Measurements from ENCODE around the gene PAPOLB. TPM values are rescaled to one million over a fixed set of nuclear protein-coding genes. Genes with fewer than 3 reads are reported as not detected.

The PAPOLB gene
- total and polyA plus RNA-seq, 2 donors: under 0.01 to 0.02 TPM

DNA sequence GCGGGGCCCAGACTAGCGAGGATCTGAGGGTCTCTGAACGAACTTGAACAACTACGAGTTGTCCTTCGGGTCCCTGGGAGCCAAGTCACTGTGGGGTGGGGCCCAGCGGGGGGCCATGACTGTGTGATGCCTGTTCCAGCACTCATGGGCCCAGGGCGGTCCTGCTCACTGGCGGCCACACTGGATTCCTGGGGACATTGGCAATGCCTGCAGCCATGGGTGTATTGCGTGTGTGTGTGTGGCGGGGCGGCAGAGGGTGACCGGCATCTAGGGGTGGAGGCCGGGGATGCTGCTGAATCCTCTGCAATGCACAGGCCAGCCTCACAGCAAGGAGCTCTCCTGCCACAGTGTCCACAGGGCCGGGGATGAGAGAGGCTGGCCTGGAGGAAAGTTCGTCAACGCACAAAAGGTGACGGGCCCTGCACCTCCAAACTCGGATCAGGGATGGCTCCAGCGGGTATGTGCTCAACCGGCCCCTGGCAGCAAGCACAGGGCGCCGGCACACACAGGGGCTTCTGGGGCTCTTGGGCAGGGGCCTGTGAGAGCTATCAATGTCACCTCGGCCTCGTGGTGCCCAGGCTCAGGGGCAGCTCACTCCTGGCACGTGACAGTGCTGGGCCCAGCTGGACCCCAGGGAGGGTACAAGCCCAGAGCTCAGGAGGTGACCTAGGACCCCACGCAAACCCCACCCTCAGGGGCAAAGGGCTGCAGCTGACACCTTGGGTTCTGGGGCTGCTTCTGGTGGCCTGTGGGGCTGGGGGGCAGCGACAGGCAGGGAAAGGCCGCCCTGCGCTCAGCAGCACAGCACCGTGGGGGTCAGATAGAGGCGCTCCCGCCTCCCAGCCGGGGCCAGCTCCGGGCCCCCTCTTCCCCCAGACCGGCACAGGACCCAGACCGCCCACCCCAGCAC is 27.9 kb downstream of the PAPOLB start:
- Histone ChIP-seq H3K4me3 (ENCODE audit: low read length in 2 of 2) (no peak overlapping the region), H3K4me1 (ENCODE audit: control insufficient read depth in 2 of 2, insufficient read depth in 2 of 2, low read length in 2 of 2) (no peaks in the 10 kb centered on the region), H3K9me3 (ENCODE audit: control insufficient read depth in 2 of 2, insufficient read depth in 1 of 2, low read length in 1 of 2) (peaks cover 0 to 5% of the 10 kb centered on the region in 2 donors), H3K27me3 (ENCODE audit: control insufficient read depth in 2 of 2, insufficient read depth in 1 of 2, low read length in 1 of 2) (peaks cover 0 to 12% of the 10 kb centered on the region in 2 donors), H3K27ac (ENCODE audit: low read depth in 1 of 2, low read length in 1 of 2) (no peak overlapping the region), H3K36me3 (ENCODE audit: control insufficient read depth in 2 of 2, insufficient read depth in 2 of 2, low read length in 1 of 2) (no peaks in the 10 kb centered on the region)
- 84% methylated on average over 36 of the region's 36 CpGs for WGBS
- no peak for DNase-seq (ENCODE audit: low read depth in 6 of 9, low spot score in 9 of 9)

DNA sequence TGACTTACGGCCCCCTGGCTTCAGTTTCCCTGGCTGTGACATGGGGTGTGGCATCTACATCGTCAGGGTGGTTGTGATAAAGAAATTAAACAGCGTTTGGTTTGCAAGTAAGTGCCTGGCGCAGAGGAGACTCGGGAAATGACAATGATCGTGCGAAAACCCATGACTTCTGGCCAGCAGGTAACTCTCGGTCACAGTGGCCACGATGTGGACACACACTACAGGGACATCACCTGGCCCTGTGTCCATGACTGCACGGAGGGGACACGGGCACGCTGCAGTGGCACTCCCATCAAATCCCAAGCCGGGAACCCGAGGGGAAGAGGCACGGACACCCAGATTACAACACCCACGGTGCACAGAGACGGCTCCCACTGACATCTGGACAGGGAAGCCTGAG is 28.7 kb downstream of the PAPOLB start:
- H3K36me3 ChIP-seq (ENCODE audit: control insufficient read depth in 2 of 2, insufficient read depth in 2 of 2, low read length in 1 of 2): no peaks in the 10 kb centered on the region
- H3K27me3 ChIP-seq (ENCODE audit: control insufficient read depth in 2 of 2, insufficient read depth in 1 of 2, low read length in 1 of 2): peaks cover 0 to 7% of the 10 kb centered on the region in 2 donors
- H3K4me1 ChIP-seq (ENCODE audit: control insufficient read depth in 2 of 2, insufficient read depth in 2 of 2, low read length in 2 of 2): no peaks in the 10 kb centered on the region
- WGBS: 93% methylated on average over 17 of the region's 17 CpGs
- H3K27ac ChIP-seq (ENCODE audit: low read depth in 1 of 2, low read length in 1 of 2): peak overlapping the region in 1 of 2 donors; percentile 27
- no peak for DNase-seq (ENCODE audit: low read depth in 6 of 9, low spot score in 9 of 9)
- H3K9me3 ChIP-seq (ENCODE audit: control insufficient read depth in 2 of 2, insufficient read depth in 1 of 2, low read length in 1 of 2): peaks cover 0 to 5% of the 10 kb centered on the region in 2 donors
- H3K4me3 ChIP-seq (ENCODE audit: low read length in 2 of 2): no peak overlapping the region

DNA sequence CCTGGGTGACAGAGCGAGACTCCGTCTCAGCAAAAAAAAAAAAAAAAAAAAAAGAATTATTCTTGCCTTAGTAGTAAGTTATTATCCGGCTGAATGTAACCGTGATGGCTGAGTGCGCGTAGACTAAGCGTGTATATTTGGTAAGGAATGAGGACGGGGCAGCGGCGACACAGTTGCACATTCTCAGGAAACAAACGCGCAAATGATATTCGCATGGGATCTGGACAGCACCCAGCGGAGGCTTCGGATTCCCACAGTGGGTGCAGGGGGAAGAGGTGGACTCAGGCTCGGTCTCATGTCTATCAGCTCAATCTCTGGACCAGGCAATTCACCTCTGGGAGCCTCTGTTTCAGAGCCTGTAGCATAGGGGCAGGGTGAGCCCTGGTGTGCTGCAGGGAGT is 29.1 kb downstream of the PAPOLB start:
- Histone ChIP-seq H3K4me1 (ENCODE audit: control insufficient read depth in 2 of 2, insufficient read depth in 2 of 2, low read length in 2 of 2) (no peaks in the 10 kb centered on the region), H3K36me3 (ENCODE audit: control insufficient read depth in 2 of 2, insufficient read depth in 2 of 2, low read length in 1 of 2) (no peaks in the 10 kb centered on the region), H3K27ac (ENCODE audit: low read depth in 1 of 2, low read length in 1 of 2) (no peak overlapping the region), H3K9me3 (ENCODE audit: control insufficient read depth in 2 of 2, insufficient read depth in 1 of 2, low read length in 1 of 2) (peaks cover 0 to 5% of the 10 kb centered on the region in 2 donors), H3K4me3 (ENCODE audit: low read length in 2 of 2) (no peak overlapping the region), H3K27me3 (ENCODE audit: control insufficient read depth in 2 of 2, insufficient read depth in 1 of 2, low read length in 1 of 2) (peaks cover 0 to 2% of the 10 kb centered on the region in 2 donors)
- no peak for DNase-seq (ENCODE audit: low read depth in 6 of 9, low spot score in 9 of 9)
- 96% methylated on average over 16 of the region's 16 CpGs for WGBS

DNA sequence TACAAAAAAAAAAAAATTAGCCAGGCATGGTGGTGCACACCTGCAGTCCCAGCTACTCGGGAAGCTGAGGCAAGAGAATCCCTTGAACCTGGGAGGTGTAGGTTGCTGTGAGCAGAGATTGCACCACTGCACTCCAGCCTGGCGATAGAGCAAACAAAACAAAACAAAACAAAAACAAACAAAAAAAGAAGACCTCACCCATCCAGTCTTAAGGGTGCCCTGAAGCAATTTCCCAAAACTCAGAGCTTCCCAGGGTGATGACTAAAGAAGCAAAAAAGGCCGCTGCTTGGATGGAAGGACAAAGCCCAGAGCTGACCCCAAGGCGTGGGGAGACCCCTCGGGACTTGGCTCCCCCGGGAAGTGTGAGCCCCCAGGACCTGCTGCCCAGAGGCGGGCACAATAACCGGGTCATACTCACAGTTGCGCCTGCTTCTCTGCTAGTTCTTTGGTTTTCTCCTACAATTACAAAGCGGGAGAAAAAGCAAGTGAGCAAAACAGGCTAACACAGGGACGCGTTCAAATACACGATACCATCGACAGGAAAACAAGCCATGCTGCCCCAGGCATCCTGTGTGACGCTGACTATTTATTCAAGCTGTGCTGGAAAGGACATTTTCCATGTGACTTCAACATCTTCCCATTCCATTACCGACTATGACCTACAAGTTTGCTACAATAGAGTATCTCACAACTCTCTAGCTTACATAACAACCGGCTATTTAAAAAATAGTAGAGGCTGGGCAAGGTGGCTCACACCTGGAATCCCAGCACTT is 29.9 kb downstream of the PAPOLB start:
- no peaks in the 10 kb centered on the region for H3K4me1 ChIP-seq (ENCODE audit: control insufficient read depth in 2 of 2, insufficient read depth in 2 of 2, low read length in 2 of 2)
- 90% methylated on average over 17 of the region's 17 CpGs for WGBS
- no peak overlapping the region for H3K27ac ChIP-seq (ENCODE audit: low read depth in 1 of 2, low read length in 1 of 2)
- no peak for DNase-seq (ENCODE audit: low read depth in 6 of 9, low spot score in 9 of 9)
- no peaks in the 10 kb centered on the region for H3K27me3 ChIP-seq (ENCODE audit: control insufficient read depth in 2 of 2, insufficient read depth in 1 of 2, low read length in 1 of 2)
- H3K36me3 ChIP-seq (ENCODE audit: control insufficient read depth in 2 of 2, insufficient read depth in 2 of 2, low read length in 1 of 2): no peaks in the 10 kb centered on the region
- no peak overlapping the region for H3K4me3 ChIP-seq (ENCODE audit: low read length in 2 of 2)
- H3K9me3 ChIP-seq (ENCODE audit: control insufficient read depth in 2 of 2, insufficient read depth in 1 of 2, low read length in 1 of 2): peaks cover 0 to 5% of the 10 kb centered on the region in 2 donors

DNA sequence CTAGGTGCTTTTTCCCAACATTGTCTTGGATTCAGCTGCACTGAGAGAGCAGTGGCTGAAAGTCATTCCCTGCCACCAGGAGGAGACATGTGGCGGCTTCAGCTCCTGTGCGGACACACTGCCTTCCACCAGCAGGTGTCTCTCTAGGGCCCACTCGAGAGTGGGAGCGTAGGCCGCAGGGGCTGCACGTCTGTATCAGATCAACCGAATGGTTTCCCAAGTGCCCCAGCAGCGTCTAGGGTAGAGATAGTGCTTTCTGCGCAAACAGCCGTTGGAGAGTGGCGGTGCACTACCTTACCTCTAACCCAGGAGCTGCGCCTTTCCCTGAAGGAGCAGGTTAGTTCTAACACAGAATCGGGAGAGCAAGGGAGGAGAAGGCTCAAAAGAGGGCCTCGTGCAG is 31.7 kb downstream of the PAPOLB start:
- DNase-seq (ENCODE audit: low read depth in 6 of 9, low spot score in 9 of 9): peak; percentile 21 to 78 (median 43)
- Histone ChIP-seq H3K4me1 (ENCODE audit: control insufficient read depth in 2 of 2, insufficient read depth in 2 of 2, low read length in 2 of 2) (no peaks in the 10 kb centered on the region), H3K27me3 (ENCODE audit: control insufficient read depth in 2 of 2, insufficient read depth in 1 of 2, low read length in 1 of 2) (no peaks in the 10 kb centered on the region), H3K4me3 (ENCODE audit: low read length in 2 of 2) (no peak overlapping the region), H3K9me3 (ENCODE audit: control insufficient read depth in 2 of 2, insufficient read depth in 1 of 2, low read length in 1 of 2) (peaks cover 0 to 5% of the 10 kb centered on the region in 2 donors), H3K36me3 (ENCODE audit: control insufficient read depth in 2 of 2, insufficient read depth in 2 of 2, low read length in 1 of 2) (no peaks in the 10 kb centered on the region), H3K27ac (ENCODE audit: low read depth in 1 of 2, low read length in 1 of 2) (no peak overlapping the region)
- WGBS: 48% methylated on average over 14 of the region's 14 CpGs

DNA sequence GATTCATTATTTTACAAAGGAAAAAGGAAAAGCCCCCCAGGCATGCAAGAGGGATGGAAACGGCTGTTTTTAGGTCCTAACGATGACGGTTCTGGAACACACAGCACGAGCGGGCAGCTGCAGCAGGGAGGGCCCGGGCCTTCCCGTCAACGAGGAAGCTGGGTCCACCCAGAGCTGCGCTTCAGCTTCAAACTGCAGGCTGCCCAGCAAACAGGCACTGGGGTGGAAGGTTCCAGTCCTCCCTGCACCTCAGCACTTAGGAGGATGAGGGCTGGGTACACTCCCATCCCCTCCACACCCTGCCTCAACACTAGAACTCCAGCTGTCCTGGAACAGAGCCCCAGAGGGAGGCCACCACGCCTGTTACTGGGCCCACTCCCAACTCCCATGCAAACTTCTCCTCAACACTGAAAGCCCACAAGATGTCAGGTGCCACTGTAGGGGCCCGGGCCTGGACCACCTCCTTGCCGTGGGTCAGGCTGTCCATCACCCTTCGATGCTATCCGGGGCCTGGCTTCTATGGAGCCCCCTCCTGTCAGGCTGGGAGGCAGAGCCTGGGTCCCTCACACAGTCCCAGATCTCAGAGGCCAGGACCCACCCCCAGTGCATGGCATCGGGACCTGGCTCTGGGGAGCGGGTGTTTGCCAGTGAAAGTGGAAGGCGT is 33.0 kb downstream of the PAPOLB start:
- Histone ChIP-seq H3K4me1 (ENCODE audit: control insufficient read depth in 2 of 2, insufficient read depth in 2 of 2, low read length in 2 of 2) (no peaks in the 10 kb centered on the region), H3K27ac (ENCODE audit: low read depth in 1 of 2, low read length in 1 of 2) (no peak overlapping the region), H3K27me3 (ENCODE audit: control insufficient read depth in 2 of 2, insufficient read depth in 1 of 2, low read length in 1 of 2) (no peaks in the 10 kb centered on the region), H3K9me3 (ENCODE audit: control insufficient read depth in 2 of 2, insufficient read depth in 1 of 2, low read length in 1 of 2) (peaks cover 0 to 5% of the 10 kb centered on the region in 2 donors), H3K36me3 (ENCODE audit: control insufficient read depth in 2 of 2, insufficient read depth in 2 of 2, low read length in 1 of 2) (no peaks in the 10 kb centered on the region), H3K4me3 (ENCODE audit: low read length in 2 of 2) (no peak overlapping the region)
- 95% methylated on average over 17 of the region's 17 CpGs for WGBS
- DNase-seq (ENCODE audit: low read depth in 6 of 9, low spot score in 9 of 9): no peak

DNA sequence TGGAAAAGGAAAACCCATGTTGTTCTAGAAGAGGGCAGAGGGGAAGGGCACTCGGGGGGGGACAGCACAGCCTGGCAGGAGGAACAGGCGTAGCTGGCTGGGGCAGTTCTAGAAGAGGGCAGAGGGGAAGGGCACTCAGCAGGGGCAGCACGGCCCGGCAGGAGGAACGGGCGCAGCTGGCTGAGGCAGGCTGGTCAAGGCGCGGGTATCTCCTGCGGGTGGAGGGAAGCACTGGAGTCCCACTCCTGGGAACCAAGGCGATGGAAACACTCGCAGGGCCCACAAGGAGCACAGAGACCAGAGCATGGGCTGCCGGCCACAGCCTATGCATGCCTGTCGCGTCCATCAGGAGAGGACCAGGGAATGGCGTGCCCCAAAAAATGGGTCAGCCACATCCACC is 36.7 kb downstream of the PAPOLB start:
- Histone ChIP-seq H3K4me1 (ENCODE audit: control insufficient read depth in 2 of 2, insufficient read depth in 2 of 2, low read length in 2 of 2) (no peaks in the 10 kb centered on the region), H3K9me3 (ENCODE audit: control insufficient read depth in 2 of 2, insufficient read depth in 1 of 2, low read length in 1 of 2) (peaks cover 0 to 3% of the 10 kb centered on the region in 2 donors), H3K4me3 (ENCODE audit: low read length in 2 of 2) (no peak overlapping the region), H3K27ac (ENCODE audit: low read depth in 1 of 2, low read length in 1 of 2) (no peak overlapping the region), H3K27me3 (ENCODE audit: control insufficient read depth in 2 of 2, insufficient read depth in 1 of 2, low read length in 1 of 2) (no peaks in the 10 kb centered on the region), H3K36me3 (ENCODE audit: control insufficient read depth in 2 of 2, insufficient read depth in 2 of 2, low read length in 1 of 2) (no peaks in the 10 kb centered on the region)
- no peak for DNase-seq (ENCODE audit: low read depth in 6 of 9, low spot score in 9 of 9)
- 95% methylated on average over 15 of the region's 15 CpGs for WGBS

DNA sequence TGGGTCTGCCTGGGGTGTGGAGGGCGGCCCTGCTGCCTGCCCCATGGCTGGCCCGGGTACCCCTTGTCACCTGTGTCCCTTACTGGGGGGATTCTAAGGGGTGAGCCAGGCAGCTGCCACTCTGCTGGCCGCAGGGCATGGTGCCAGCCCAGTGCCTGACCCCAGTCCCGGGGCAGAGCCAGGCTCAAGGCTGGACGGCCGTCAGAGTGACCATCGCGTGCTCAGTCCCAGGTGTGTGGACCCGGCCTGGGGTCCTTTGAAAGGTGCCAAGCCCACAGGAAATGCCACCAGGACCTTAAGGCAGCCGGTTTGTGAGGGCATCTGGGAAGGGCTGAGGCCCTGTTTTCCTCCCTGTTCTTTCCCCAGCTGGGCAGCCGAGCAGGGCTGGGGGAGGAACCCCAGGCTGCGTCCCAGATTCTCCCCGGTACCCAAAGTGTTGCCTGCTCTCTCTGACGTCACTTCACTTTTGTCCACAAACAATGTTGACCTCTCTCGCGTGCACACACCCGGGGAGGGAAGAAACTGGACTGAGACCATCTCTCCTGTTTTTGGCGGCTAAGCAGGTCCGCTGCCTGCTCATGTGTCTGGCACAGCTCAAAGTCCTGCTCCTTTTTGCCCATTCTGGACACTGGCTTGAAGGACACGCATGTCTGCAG is 37.6 kb downstream of the PAPOLB start:
- Histone ChIP-seq H3K36me3 (ENCODE audit: control insufficient read depth in 2 of 2, insufficient read depth in 2 of 2, low read length in 1 of 2) (no peaks in the 10 kb centered on the region), H3K4me3 (ENCODE audit: low read length in 2 of 2) (no peak overlapping the region), H3K4me1 (ENCODE audit: control insufficient read depth in 2 of 2, insufficient read depth in 2 of 2, low read length in 2 of 2) (no peaks in the 10 kb centered on the region), H3K27me3 (ENCODE audit: control insufficient read depth in 2 of 2, insufficient read depth in 1 of 2, low read length in 1 of 2) (peaks cover 0 to 2% of the 10 kb centered on the region in 2 donors), H3K9me3 (ENCODE audit: control insufficient read depth in 2 of 2, insufficient read depth in 1 of 2, low read length in 1 of 2) (no peaks in the 10 kb centered on the region), H3K27ac (ENCODE audit: low read depth in 1 of 2, low read length in 1 of 2) (no peak overlapping the region)
- no peak for DNase-seq (ENCODE audit: low read depth in 6 of 9, low spot score in 9 of 9)
- 95% methylated on average over 20 of the region's 20 CpGs for WGBS

All from thymus (tissue), 11 donors.